ENCODE measurements around the gene ZNF526.

The ZNF526 gene

DNA sequence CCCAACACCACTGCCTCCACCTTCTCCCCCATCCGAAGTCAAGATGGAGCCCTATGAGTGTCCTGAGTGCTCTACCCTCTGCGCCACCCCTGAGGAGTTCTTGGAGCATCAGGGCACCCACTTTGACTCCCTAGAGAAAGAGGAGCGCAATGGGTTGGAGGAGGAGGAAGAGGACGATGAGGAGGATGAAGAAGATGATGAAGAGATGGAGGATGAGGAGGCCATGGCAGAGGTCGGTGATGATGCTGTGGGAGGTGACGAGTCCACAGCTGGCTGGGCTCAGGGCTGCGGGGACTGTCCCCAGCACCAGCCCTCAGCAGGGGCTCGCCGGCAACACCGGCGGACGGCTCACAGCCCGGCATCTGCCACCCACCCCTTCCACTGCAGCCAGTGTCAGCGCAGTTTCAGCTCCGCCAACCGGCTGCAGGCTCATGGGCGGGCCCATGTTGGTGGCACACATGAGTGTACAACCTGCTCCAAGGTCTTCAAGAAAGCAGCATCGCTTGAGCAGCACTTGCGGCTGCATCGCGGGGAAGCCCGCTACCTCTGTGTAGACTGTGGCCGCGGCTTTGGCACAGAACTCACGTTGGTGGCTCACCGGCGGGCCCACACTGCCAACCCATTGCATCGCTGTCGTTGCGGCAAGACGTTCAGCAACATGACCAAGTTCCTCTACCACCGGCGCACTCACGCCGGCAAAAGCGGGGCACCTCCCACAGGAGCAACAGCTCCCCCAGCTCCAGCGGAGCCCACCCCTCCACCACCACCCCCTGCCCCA lies 5.0 kb downstream of the ZNF526 start:
- no peak for DNase-seq (ENCODE audit: low read depth)

DNA sequence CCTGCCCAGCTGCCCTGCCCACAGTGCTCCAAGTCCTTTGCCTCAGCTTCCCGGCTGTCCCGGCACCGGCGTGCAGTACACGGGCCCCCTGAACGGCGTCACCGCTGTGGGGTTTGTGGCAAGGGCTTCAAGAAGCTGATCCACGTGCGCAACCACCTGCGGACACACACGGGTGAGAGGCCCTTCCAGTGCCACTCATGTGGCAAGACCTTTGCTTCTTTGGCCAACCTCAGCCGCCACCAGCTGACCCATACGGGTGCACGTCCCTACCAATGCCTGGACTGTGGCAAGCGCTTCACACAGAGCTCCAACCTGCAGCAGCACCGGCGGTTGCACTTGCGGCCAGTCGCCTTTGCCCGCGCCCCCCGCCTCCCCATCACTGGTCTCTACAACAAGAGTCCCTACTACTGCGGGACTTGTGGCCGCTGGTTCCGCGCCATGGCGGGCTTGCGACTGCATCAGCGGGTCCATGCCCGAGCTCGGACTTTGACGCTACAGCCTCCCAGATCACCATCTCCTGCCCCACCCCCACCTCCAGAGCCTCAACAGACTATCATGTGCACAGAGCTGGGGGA lies 5.7 kb downstream of the ZNF526 start:
- DNase-seq (ENCODE audit: low read depth): no peak

DNA sequence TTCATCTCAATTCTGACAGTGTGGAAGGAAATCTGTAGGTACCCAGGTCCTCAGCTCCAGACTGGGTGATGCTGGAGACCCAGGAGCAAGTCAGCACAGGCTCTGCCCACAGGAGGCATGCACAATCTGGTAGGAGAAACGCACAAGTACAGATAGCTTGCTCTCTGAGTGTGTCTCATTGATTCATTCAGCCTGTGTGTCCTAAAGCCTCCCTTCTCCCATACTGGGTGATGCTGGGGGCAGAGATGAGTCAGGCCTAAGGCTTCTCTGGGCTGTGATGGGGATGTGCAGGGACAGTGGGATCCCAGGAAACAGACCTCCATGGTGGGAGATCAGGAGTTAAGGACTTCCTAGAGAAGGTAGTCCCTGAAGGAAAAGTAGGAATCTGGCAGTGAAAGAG lies 6.8 kb downstream of the ZNF526 start:
- no peak for DNase-seq (ENCODE audit: low read depth)

DNA sequence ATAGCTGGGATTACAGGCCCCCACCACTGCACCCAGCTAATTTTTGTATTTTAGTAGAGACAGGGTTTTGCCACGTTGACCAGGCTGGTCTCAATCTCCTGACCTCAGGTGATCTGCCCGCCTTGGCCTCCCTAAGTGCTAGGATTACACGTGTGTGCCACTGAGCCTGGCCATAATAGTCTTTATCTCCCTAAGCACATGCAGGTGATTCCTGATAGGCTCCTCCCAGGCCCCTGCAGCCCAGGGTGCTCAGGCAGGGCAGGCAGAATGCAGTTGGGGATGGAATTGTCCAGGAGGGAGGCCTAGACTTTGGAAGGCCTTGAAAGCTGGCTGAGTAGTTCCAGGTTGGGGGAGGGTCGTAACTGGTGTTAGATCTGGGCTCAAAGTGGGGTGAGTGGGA lies 8.5 kb downstream of the ZNF526 start:
- no peak for DNase-seq (ENCODE audit: low read depth)

DNA sequence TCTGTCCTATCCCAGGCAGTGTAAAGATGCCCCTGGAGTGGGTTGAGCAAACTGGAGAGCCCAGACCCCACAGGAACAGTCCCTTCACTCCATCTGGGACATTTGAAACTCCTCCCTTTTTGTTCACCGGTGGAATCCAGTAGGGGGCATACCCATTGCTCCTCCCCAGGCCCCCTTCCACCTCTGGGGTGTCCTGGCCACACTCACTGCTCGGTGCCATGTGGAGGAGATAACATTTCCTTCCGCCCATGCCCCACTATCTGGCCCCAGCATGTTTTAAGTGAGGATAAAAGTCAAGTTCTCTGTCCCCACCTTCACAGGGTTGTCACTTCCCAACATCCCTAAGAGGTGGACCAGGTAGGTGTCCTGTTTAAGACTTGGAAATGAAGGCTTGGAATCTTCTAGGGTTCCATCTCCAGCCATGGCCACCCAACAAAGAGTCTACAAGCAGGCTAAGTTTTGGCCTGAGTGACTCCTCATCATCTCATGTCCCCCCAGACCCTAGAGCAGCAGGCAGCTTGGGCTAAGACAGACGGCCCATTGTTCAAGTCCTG lies 9.3 kb downstream of the ZNF526 start:
- DNase-seq (ENCODE audit: low read depth): no peak

DNA sequence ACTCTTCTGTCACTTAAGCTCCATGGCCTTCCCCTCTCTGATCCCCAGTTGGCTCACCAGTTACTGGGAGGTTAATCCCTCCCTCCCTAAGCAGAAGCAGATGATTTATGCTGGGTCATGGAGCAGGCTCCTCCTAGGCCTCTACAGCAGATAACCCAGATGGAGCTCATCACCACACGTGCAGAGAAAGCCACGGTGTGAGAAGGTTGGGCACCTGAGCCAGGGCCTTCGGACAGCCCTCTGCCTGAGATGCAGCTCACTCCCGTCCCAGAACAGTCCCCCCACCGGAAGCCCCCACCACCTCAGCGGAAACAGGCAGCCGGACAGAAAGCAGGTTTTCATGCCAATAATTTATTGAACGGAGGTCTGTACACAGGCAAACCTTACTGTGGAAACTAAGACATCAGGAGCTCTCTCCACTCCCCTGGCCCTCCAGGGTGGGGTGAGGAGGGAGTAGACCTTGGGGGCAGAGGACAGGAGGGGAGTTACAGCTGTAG lies 9.8 kb downstream of the ZNF526 start:
- no peak for DNase-seq (ENCODE audit: low read depth)

DNA sequence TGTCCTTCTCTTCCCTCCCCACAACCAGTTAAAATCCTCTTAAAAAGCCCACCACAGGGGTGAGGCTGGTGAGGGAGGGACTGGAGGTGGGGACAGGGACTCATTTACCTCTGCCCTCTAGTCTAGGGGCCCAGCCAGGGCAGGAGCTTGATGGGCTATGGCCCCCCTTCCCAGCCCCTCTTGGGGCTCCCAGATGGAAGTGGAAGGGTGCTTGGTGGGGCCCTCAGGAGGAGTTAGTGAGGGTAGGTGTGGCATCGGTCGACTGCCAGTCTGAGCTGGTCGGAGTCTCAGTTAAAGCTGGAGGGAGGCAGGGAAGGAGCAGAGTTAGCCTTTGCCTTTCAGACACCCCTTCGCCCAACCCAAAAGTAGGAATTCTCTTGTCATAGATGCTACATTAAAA lies 10.5 kb downstream of the ZNF526 start:
- no peak for DNase-seq (ENCODE audit: low read depth)

DNA sequence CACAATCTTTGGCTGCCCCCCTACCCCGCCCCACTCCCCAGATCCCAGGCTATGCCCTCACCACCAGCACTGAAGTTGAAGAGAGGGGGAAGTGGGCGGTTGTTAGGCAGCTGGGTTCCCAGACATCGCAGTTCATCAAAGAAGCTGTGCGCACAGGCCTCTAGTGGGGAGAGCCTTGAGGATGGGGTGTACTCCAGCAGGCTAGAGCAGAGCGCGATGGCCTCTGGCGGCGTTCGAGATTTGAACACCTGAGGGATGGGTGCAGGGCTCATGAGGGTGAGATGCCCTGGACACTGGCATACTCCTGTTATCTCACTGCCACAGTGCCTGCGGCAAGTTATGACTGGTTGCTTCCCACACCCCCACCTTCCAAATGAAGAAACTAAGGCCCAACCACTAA lies 12.3 kb downstream of the ZNF526 start:
- DNase-seq (ENCODE audit: low read depth): no peak

DNA sequence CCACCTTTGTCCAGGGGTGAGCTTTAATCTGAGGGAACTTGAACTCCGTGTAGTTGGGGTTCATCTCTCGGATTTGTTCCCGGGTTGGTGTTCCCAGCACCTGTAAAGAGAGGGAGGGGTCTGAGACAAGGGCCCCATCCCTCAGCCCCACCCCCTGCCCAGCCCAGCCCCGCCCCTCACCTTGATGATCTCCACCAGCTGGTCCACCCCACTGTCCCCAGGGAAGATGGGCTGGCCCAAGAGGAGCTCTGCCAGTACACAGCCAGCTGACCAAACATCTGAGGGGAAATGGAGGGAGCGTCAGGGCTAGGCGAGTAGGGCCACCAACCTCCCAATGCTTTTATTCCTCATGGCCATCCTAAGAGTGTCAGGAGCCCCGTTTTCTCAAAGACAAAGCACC lies 13.0 kb downstream of the ZNF526 start:
- DNase-seq (ENCODE audit: low read depth): no peak

DNA sequence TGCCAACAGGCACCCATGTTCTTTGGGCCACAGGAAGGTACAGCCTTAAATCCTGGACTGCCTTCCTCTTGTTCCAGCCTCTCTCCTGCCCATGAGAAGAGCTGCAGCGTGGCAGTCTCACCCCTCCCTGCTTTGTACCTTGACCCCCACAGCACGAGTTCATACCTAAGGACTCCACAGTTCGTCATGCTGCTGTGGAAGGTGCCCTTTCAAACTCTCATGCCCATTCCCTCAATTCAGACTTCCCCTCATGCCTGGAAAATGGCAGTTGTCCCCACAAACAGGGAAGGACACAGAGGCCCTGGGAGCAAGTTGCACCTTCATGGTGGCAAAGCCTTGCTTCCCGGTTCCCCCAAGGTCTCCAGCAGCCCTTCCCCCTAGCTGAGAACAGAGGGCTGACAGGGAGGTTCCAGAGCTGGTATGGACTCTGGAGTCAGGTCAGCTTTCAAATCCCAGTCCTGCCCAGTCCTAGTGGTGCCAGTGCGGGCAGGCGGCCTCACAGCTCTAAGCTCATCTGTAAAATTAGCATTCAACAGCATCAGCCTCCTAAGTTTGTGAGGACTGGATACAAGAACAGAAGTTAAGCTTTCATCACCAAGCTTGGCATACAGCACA lies 13.7 kb downstream of the ZNF526 start:
- no peak for DNase-seq (ENCODE audit: low read depth)

DNA sequence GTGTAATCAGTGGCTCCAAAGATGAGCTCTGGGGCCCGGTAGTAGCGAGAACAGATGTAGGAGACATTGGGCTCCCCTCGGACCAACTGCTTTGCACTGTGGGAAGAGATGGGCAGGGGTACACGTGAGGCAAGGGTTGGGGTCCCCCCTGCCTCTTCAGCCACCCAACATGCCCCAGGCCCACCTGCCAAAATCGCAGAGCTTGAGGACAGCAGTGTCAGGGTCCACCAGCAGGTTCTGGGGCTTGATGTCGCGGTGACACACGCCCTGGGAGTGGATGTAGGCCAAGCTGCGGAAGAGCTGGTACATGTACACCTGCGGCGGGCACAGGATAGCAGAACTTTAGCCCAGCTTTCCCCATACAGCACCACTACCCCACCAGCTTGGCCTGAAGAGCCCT lies 14.3 kb downstream of the ZNF526 start:
- DNase-seq (ENCODE audit: low read depth): no peak

DNA sequence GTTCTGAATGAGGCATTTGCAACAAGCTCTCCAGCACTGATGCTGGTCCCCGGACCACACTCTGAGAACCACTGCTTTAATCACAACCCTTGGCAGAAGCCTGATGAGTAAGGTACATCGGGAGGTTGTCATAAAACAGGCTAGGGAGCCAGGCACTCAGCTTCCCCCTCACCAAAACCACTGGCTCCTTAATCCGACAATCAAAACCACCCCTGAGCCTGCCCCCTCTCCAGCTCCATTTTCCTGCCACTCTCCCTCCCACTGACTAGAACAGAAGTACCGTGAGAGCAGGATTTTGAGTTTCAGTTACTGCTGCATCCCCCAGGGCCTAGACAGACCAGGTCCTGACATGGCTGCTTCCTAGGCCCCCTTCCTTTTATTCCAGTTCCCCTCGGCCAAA lies 15.1 kb downstream of the ZNF526 start:
- no peak for DNase-seq (ENCODE audit: low read depth)

DNA sequence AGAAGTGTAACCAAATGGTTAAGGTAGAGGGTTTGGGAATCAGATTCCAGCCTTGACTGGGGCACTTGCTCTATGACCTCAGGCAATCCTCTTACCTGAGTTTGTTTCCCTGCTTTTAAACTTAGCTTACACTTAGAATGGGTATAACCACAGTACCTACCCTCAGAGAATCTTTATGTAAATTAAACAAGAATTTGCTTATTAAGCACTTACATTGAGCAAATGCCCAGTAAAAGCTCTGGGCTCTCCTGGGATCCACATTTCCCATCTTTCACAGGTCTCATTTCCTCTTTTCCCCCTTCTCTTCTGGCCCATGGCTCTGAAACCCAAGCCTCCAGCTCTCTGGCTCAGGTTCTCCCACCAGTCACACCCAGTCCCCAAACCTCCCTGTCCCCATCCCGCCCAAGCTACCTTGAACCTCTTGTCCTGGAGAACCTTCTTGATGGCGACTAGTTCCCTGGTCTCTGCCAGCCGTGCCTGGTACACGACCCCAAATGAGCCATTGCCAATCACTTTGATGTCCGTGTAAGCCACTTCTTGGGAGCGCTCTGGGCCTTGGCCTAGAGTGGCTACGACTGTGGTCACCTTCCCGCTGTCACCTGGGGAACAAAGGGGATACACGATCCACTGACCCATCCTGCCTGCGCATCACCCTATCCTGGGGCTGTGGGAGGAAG lies 19.6 kb downstream of the ZNF526 start:
- DNase-seq (ENCODE audit: low read depth): no peak

DNA sequence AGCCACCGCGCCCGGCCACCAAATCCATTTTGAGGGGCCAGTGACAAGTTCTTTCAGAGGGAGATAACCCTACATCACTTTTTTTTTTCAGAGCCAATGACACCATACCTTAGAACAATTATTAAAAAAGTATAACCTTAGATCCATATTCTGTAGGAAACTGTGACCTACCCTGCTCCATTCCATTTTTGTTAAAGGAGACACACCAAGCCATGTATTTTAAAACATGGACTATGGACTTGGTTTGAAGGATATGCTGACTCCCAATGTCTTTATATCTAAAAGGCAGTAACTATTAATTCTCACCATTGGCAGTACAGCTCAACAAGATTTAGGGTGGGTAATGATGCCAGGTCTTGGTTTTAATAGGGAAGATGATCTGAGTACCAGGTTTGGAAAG lies 21.2 kb downstream of the ZNF526 start:
- DNase-seq (ENCODE audit: low read depth): no peak

DNA sequence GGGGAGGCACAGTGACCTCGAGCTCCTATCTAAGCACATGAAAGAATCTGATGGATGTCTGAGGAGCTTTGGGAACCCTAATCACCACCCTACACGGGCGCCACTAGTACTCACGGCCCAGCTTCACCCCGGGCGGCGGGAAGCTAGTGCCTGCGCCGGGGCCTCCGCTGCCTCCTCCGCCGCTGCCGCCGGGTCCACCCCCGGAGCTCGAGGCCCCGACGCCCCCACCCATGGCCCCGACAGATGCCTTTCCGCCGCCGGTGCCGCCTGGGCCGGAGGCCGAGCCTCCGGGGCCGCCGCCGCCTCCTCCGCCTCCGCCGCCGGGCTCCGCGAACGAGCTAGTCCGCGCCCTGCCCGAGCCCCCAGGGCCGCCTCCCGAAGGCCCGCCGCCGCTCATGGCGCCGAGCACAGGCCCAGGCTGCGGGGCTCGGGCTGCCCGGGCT lies 22.0 kb downstream of the ZNF526 start:
- DNase-seq (ENCODE audit: low read depth): no peak

DNA sequence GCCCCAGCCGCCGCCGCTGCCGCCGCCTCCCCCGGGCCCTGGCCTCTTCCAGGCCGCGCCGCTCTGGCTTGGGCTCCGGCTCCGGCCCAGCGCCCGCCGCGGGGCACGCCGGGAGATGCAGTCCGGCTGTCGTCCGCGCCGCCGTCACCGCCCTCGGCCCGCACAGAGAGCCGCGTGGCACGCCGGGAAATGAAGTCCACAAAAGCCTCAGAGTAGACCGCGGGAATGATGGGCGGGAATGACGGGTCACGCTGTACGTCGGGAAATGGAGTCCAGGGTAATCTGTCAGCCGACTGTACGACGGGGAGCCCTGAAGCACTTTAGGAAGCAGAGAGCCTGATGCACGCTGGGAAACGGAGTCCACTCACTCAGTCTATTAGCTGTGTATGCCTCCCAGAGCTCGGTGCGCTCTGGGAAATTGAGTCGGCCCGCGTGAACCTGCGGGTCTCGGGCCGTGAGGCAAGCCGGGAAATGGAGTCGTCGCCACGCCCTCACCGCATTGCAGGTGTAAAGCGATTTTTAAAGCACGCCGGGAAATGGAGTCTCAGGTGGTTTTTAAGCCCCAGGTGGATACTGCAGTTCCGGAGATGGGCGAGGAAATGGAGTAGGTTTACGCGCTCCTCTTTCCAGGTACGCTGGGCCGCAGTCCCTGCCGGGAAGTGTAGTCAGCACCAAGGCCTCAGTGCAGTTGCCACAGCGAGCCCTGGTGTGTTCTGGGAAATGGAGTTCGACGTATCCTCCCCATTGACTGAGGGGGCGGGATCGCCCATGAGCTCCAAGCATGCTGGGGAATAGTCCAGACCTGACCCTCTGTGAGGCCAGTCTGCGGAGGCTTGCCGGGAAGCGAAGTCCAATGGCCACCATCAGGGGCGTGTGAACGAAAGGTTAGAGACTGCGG lies 22.6 kb downstream of the ZNF526 start, which contains the start of gene GSK3A:
Gene GSK3A (minus strand): TSS at position 91 of the 898 bp plus-strand sequence. CDS start 137 bp downstream, outside the sequence.
- peak; percentile 83 for DNase-seq (ENCODE audit: low read depth)

DNA sequence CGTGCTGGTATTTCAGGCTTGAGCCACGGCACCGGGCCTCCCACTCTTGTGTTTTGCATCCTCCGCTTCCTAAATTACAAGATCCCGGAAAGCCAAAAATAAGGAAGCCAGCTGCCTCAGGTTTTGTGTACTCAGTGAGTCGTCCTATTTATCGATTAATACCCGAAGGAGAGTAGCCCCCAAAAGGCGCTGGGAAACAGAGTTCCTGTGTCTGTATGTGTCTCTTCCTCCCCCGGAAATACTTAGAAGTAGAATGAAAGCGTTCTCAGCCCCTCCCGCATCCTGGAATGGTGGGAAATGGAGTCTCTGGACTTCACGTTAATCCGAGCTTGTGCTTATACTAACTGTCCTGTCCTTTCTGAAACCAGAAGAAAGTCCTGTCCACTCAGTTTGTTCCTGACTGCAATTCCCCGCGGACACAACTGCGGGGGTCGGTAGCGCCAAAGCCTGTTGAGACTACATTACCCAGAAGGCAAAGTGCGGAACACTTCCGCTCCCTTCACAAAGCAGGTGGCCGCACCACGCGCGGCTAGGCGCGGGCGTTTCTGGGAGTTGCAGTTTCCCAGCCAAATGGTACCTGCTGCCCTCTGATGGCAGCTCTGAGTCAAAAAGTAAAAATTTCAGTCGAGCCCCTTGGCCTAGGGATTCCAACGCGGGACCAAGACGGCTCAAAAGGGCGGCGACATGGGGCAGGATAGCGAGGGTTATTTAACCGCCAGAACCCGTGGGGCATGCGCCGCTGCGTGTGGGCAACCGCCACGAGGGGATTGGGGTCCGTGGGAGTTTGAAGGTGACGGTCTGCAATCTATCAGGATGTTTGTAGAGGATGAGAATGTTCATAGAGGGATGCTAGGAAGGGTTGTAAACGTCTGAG lies 24.5 kb downstream of the ZNF526 start:
- DNase-seq (ENCODE audit: low read depth): peak; percentile 79

DNA sequence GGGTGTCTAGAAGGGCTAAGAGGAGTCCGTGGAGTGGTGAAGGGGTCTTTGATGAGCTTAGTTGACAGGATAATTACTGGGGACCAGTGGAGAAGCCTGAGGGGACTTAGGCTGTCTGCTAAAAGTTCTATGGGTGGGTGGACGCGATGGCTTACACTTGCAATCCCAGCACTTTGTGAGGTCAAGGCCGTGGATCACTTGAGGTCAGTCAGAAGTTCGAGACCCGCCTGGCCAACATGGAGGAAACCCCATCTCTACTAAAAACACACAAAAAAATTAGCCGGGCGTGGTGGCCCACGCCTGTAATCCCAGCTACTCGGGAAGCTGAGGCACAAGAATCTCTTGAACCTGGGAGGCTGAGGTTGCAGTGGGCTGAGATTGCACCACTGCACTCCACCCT lies 25.1 kb downstream of the ZNF526 start:
- DNase-seq (ENCODE audit: low read depth): no peak

DNA sequence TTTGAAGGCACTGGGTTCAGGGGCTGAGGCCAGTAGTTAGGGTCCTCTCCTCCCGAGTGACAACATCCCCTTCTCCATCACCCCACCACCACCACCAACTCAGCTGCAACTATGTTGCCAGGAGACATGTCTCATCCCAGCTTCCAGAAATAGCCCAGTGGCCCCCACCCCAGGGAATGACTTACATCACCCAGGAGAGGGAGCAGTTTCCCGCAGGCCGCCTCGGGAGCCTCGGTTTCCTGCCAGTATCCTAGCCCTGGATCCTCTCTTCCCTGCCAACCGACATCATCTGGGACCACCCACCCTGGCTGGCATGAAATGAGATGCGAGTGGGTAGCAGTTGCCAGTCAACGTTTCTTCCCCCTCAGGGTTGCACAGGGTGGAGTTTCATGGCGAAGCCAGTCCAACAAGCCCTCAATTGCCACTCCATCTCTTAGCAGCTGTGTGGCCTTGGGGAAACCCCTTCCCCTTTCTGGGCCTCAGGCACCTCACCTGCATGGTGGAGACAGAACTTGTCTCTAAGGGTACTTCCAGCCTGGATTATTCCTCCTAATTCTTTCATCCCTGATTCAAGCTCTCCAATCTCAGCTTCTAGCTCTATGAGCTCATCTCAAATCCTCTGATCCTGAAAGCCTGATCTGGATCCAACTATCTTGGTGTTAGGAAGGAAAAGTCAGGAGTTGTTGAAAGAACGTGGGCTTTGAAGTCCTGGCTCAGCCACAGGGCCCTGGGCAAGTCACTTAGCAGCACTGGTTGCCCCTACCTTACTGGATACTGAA lies 26.2 kb downstream of the ZNF526 start:
- no peak for DNase-seq (ENCODE audit: low read depth)

Data from stimulated activated CD8-positive, alpha-beta memory T cell treated with anti-CD3 and anti-CD28 coated beads, Interleukin-7, amount 100 ng/mL, for 24 hours (primary cell).